HFF-Myc (cell line): ENCODE results near the gene CDH4.
"Not testable (repeated sequence)": the region's sequence is repeated elsewhere in the genome, so short reads cannot be mapped to it uniquely, and the experiment has no call there.

Source experiments
- DNase-seq: peaks from one replicate; pipeline ENCODE4 v3.0.0-alpha.2; 2011; ENCODE audit warnings: low read depth; ENCODE audit errors: extremely low read depth
- H3K4me3 ChIP-seq: replicated peaks from 2 replicates; pipeline ENCODE4 v1.5.1; 2011; ENCODE audit warnings: low read depth, mild to moderate bottlenecking, control low read depth, low read length
- TF ChIP-seq, protein P1 (sequence below): IDR thresholded peaks from 2 replicates; pipeline ENCODE4 v1.5.1; 2012; ENCODE audit warnings: mild to moderate bottlenecking, low read depth, low read length, control low read depth; ENCODE audit errors: missing control alignments

Gene CDH4

DNA sequence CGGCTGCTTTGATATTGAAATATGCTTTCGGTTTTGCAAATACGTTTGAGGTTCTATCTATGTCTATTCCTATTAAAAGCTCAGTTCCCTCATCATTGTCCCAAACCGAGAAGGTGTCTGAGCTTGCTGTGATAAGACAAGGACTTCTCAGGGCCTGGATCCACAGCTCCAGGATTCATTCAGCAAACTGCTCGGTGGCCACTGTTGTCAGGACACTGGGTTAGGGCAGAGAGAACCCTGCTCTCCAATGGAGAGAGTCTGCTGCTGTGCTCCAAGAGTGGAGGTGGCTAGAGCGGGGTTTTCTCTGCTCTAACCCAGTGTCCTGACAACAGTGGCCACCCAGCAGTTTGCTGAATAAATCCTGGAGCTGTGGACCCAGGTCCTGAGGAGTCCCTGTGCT is 198.5 kb downstream of the CDH4 start:
- TF ChIP-seq, protein P1, sequence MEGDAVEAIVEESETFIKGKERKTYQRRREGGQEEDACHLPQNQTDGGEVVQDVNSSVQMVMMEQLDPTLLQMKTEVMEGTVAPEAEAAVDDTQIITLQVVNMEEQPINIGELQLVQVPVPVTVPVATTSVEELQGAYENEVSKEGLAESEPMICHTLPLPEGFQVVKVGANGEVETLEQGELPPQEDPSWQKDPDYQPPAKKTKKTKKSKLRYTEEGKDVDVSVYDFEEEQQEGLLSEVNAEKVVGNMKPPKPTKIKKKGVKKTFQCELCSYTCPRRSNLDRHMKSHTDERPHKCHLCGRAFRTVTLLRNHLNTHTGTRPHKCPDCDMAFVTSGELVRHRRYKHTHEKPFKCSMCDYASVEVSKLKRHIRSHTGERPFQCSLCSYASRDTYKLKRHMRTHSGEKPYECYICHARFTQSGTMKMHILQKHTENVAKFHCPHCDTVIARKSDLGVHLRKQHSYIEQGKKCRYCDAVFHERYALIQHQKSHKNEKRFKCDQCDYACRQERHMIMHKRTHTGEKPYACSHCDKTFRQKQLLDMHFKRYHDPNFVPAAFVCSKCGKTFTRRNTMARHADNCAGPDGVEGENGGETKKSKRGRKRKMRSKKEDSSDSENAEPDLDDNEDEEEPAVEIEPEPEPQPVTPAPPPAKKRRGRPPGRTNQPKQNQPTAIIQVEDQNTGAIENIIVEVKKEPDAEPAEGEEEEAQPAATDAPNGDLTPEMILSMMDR: no peak

DNA sequence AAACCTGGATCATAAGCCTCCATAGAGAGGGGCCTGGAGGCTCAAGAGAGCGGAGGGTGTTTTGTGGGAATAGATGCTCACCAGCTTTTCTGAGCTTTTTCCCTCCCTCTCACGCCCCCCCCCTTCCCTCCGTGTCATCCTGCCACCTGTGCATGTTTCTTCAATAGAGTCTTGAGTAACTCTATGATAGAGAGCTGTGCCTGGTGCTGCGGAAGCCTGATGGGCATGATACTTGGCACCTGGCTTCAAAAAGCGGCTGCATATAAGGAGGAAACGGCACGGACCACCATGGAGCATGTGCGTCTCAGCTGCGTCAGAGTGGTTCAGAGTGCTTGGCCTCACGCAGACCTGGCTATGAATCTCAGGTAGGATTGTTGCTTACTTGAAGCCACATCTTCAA is 198.9 kb downstream of the CDH4 start:
- no peak for DNase-seq
- no peak overlapping the region for H3K4me3 ChIP-seq
- TF ChIP-seq, protein P1: no peak

More for the DNA sequence above, 198.5 kb downstream of the CDH4 start:
- DNase-seq: no peak
- H3K4me3 ChIP-seq: no peak overlapping the region

DNA sequence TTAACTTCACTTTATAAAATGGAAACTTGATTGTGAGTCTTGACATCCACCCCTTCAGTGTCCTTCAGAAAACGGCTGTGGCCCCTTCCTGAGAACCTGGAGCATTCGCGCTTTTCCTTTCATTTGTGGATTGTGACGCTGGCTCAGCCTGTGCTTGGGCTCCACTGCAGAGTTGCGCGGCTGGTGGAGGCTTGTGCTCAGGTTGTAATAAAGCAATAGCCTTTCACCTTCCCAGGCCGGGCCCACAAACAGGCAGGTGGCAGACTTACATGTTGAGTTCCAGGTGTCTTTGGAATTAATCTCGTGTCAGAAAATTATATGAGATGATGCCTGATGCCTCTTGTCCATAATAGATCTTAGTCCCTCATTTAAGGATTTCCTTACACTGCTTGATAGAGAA is 199.9 kb downstream of the CDH4 start:
- TF ChIP-seq, protein P1: no peak
- no peak overlapping the region for H3K4me3 ChIP-seq
- no peak for DNase-seq

DNA sequence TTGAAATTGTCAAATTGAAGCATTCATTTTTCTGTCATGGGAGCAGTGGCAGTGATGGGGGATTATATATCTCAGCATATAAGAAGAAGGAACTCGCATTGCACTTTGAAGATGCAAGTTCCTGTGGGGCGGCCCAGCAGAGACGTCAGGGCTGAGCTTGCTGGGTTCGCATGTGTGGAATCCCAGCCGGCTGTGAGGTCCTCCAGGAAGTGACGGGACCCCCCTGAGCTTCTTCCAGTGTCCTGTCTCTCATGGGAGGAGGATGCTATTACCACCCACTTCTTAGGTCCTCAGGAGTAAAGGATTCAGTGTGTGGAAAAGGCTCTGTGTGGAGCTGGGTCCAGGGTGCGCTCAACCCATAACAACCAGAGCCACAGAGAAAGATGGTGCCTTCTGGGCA is 201.2 kb downstream of the CDH4 start:
- DNase-seq: no peak
- no peak overlapping the region for H3K4me3 ChIP-seq
- TF ChIP-seq, protein P1: no peak

DNA sequence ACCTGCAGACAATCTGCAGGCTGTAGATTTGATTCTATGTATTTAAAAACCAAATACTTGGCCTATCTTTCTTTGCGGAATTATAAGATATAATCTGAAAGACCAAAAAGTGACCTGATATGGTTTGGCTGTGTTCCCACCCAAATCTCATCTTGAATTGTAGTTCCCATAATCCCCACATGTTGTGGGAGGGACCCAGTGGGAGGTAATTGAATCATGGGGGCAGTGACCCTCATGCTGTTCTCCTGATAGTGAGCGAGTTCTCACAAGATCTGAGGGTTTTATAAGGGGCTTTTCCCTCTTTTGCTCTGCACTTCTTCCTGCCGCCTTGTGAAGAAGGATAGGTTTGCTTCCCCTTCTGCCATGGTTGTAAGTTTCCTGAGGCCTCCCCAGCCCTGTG is 201.6 kb downstream of the CDH4 start:
- not testable (repeated sequence) for DNase-seq, H3K4me3 ChIP-seq

DNA sequence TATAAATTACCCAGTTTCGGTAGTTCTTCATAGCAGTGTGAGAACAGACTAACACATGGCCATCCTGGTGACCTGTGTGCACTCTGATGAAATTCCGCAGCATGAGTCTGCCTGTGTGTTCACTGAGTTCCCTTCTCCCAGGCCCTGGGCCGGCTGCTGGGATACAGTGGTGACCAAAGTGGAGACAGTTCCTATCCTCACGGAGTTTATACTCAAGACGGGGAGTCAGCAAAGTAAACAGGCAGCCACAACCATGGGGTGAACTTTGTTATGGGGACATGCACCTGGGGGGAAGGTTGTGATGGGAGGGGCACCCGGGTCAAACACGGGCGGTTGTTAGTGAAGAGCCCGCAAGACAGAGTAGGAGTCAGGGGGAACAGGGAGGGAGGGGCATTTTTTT is 202.0 kb downstream of the CDH4 start:
- no peak overlapping the region for H3K4me3 ChIP-seq
- TF ChIP-seq, protein P1: no peak
- DNase-seq: no peak

DNA sequence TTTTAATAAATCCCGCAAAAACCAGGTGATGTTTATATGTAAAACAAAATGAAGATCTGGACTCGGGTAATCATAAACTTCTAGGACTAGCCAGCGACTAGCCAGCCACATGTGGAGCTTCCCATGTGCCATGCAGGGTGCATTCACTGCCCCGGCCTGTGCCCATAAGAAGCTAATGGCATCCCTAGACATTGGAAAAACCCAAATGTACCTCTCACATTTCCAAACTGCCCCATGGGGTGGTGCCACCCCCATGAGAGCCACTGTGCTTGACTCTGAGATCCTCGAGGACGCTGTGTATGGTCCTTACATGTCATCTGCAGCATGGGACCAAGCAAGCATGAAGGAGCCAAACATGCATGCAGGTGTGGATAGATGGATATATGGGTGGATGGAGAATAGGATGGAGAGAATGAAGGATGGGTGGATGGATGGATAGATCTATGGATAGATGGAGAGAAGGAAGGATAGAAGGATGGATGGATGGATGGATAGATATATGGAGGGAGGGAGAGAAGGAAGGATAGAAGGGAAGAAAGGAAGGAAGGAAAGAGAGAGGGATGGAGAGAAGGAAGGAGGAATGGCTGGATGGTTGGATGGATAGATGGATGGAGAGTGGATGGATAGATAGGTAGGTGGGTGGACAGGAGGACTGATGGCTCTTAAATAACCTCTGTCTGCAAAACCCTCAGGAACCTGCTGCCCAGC is 203.6 kb downstream of the CDH4 start:
- H3K4me3 ChIP-seq: no peak overlapping the region
- TF ChIP-seq, protein P1: no peak
- no peak for DNase-seq
